H1 (cell line): ENCODE measurements around the gene DBR1. TPM values are rescaled to one million over a fixed set of nuclear protein-coding genes. Genes with fewer than 3 reads are reported as not detected.

Source experiments
- ASH2L ChIP-seq: fragments of 200-600, 300-600 bp; sonication (generic); IDR thresholded peaks from one replicate; pipeline ENCODE4 v1.7.1; 2017; ENCODE audit warnings: low read length
- CBX5 ChIP-seq: fragments of 300-800, 300-1000 bp; sonication (generic); IDR thresholded peaks from 2 replicates; pipeline ENCODE4 v1.7.1; 2016; ENCODE audit warnings: antibody characterized with exemption, low read length, low read depth
- CHD7 ChIP-seq: fragments of 300-600 bp; sonication (generic); IDR thresholded peaks from 2 replicates; pipeline ENCODE4 v1.7.1; 2012; ENCODE audit warnings: low read length, moderate library complexity, mild to moderate bottlenecking, inconsistent platforms; ENCODE audit not compliant: insufficient replicate concordance
- NRF1 ChIP-seq: IDR thresholded peaks from 2 replicates; pipeline ENCODE4 v1.6.1; 2011; ENCODE audit warnings: mild to moderate bottlenecking, low read depth, low read length, improper control_type of control experiment
- polyA plus RNA-seq, 7 experiments: library from polyadenylated mRNA; depleted of rRNA in 3 of 7; stranded (reverse) in 5 of 7; unstranded in 2 of 7; fragments of >200 nt in 5 of 7; fragments of 200-250 nt in 2 of 7; gene quantifications; 1 replicate in 5 of 7; 2 replicates in 1 of 7; 4 replicates in 1 of 7; pipeline versions ENCODE4 v1.2.1 to v1.2.3, GENCODE V29; 2011 to 2013; ENCODE audit warnings: missing spikeins in 2 of 7, mixed read lengths in 2 of 7
- total RNA-seq: library from RNA; stranded (reverse); fragmentation: NEBNext Ultra II Directional; extraction: Animal tissue kit (Norgen Biotek cat#: 25700); gene quantifications from 2 replicates; pipeline ENCODE4 v1.2.1, GENCODE V29; 2021

Gene DBR1
- total and polyA plus RNA-seq, 2 of the 8 experiments (the other 6 are each of a cell fraction or from before 2014, with no cell fraction given): 10.1 to 18.3 TPM

DNA sequence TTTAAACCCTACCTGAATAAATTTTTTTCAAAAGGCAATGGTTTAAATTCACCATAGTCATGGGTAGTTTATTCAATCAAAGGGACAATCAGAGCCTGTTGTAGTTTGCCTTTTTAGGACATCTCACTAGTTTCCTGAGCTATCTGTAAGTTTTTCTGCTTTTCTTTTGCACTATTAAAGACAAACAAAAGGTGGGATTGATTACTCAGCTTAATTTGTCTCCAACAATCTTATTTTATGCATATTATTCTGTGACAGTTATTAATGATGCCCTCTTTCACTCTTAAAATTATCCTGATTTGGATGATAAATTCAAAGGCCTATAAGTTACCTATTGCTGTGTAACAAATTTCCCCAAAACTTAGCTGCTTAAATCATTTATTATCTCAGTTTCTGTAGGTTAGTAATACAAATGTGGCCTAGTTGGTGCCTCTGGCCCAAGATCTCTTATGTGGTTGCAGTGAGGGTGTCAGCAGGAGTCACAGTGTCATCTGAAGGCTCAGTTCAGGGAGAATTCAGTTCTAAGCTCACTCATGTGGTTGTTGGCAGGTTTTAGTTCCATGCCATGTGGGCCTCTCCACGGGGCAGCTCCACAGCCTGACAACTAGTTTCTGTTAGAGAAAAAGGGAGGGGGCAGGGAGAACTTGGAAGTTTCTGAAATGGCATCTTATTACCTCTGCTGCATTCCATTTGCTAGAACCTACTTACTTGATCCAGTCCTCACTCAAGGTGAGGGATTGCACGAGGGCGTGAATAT is 28.4 kb upstream of the DBR1 start (continued):
- TF ChIP-seq CHD7 (no peak), ASH2L (no peak), CBX5 (no peak), NRF1 (no peak)
